HG02938 (cell line): ENCODE data around the gene PLXNA4.

Experiments used
- ATAC-seq: cut with Tn5 transposase; IDR thresholded peaks from one replicate; pipeline ENCODE4 v1.9.1; 2021; ENCODE audit warnings: mild to moderate bottlenecking, moderate library complexity; ENCODE audit not compliant: unreplicated experiment

Gene PLXNA4

DNA sequence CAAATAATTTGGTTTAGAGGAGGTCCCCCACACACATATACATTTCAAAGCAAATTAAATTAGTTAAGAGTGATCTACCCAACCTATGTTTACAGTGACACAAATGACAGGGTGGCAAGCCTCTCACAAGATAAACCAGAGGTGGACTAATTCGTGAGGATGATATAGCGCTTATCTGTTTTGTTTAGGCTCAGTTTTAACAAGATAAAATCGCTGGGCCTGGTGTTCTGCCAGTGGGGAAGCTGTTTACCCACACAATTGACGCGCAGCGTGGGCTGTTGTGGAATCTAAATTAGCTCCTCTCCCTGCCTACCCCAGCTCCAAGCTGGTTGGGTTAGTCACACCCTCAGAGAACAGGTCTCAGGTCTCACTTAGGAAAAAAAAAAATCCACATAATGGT is 16.7 kb upstream of the PLXNA4 start:
- no peak for ATAC-seq

DNA sequence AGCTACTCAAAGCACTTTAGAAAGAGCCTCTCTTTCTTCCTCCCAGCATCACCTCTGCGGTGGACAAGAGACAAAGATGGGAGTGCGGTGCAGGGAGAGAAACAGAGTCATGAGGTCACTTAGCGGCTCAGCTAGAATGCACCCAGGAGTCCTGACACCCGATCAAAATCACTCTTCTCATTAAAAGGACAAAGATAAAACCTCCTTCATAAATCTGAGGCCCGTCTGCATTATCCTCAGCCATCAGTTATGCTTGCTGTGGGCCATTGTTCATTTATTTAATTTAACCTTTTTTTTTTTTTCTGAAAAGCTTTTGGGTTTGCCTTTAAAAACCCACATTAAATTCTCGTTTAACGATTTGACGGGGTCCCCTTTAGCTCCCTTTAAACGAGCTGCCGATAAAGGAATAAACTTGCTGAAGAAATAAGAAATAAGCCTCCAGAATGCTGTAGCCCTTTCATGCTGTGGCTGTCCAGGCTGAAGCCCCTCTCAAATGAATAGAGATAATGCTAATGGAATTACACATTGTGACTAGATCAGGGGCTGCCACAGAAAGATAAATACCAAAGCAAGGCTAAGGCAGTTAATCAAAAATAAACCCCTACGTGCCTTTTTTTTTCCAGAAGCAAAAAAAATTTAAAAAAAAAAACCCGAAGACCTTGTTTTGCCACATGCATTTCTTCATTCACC is 16.1 kb upstream of the PLXNA4 start:
- ATAC-seq: no peak

DNA sequence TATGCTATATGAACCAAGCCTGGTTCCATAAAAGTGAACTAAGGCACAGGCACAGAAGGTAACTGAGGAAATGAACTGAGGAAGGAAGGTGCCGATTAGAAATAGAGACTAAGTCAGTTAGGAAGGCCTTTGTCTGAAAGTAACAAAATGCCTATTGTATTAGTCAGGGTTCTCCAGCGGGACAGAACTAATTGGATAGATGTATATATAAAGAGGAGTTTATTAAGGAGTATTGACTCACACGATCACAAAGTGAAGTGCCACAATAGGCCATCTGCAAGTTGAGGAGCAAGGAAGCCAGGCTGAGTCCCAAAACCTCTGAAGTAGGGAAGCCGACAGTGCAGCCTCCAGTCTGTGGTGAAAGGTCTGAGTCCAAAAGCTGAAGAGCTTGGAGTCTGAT is 13.9 kb upstream of the PLXNA4 start:
- ATAC-seq: no peak

DNA sequence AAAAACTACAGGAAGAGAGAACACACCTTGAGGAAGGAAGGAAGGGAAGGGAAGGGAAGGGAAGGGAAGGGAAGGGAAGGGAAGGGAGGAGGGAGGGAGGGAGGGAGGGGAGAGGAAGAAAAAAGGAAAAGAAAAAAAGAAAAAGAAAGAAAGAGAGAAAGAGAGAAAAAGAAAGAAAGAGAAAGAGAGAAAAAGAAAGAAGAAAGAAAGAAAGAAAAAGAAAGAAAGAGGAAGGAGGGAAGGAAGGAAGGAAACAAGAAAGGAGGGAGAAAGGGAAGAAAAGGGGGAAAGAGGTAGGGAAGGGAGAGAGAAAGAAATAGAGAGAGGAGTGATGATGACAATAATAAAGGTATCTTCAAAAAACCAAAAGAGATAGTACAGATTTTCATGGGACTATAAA is 12.3 kb upstream of the PLXNA4 start:
- ATAC-seq: no peak

DNA sequence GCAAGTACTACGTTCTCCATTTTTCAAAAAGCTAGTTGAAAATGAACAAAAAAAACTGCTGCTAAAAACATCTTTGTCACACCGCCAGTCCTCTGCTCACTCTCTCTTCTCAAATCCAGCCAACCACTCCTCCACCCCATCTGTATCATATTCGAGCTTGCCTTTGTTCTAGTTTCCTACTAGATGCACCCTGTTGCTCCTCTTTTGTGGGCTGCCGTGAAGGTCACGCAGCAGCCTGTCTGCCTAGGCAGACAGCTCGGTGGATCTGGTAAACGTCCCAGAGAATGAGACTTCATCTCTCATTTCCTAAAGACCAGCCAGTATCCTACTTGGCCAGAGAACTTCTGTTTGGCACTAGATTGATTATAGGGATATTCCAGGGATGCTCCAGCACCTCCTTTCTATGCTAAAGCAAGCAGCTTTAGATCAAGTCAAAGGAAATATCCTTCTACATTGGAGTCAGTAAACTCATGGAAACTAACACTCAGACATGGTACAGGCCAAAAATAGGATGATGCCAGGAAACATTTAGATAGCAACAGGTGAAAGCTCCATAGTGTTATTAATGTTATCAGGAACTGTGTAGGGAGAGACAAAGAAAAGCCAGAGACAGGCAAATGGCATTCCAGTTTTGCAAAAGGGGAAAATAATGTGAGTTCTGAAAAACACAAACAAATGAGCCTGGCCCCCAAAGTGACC is 8.7 kb upstream of the PLXNA4 start:
- ATAC-seq: no peak

DNA sequence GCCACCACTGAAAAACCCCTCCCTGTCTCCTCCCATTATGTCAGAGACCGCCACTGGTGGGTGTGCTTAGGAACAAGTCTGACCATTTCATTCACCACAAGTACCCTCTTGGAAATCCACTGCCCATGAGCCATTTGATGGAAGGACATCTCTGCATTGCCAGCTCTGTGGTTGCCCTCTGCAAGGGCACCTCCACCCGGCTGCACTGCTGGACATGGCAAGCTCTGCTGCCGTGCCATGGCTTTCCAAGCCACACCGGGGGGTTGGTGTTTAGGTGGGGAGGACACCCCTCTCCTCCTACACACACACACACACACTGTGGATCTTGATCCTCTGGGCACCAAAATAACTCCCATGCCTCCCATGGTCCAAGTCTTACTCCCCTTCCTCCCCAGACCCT is 5.2 kb upstream of the PLXNA4 start:
- no peak for ATAC-seq

DNA sequence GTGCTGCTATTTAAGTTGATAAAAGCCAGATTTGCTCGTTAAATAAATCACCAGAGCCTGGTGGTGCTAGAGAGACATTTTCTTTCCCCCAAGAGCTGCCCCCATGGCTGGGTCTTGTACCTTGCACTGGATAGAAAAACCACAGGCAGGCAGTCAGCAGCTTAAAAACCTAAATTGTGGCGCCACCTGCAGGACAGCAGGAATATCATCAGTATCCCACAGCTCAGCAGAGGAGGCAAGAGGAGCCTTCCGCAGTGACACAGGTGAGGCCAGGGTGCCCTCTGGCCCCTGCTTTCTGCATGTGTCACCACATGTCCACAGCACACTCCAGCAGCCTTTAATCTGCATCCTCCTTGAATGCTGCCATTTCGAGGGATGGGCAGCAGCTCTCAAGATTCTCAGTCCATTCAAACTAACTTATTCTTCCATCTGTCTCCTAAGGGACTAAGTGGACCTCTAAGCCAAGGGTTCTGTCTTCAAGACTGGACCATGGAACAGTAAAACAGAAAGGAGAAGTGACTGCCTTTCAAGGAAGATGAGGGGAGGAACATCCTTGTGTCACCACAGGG is 4.5 kb upstream of the PLXNA4 start:
- peak; percentile 51 for ATAC-seq

DNA sequence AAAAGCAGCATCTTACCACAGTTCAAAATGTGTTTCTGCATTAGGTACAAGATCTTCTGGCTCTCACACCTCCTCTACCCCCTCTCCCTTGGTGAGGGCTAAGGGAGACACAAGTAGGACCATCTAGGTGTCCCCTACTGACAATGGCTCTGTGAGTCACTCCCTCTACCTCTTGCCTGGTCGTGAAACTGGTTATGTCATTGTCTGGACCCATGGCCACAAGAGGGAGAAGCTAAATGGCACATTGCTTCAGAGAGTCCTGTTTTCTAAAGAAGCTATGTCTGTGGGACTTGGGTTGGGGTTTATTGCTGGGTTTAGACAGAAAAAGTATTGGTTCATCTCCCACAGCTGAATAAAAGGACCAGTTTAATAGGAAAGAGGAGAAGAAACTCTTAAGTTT is 4.0 kb upstream of the PLXNA4 start:
- no peak for ATAC-seq

DNA sequence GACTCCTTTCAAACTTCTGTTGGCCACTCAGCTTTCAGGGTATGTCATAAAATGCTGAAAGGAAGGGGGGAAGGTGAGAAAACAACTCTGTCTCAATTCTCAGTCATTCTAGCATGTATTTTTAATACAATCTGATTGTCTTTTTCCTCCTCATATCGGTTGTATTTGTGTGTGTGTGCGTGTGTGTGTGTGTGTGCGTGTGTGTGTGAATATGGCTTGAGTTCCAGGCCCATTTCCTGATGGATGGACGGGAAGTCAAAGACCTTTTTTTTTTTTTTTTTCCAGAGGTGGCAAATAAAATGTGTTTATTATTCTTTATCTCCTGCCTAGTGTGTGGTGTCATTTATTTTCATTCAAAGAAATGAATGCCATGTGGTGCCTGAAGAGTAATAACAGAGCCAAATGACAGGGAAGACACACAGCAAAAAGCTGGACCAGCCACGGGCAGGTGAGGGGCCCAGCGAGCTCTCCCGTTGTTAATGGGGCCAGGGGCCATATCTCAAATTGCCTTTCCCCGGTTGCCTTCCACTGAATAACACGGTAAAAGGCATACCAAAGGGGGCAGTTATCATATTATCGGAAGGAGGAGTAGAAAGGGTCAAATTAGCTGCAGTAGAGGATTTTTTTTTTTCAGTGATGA is 3.1 kb upstream of the PLXNA4 start:
- no peak for ATAC-seq

DNA sequence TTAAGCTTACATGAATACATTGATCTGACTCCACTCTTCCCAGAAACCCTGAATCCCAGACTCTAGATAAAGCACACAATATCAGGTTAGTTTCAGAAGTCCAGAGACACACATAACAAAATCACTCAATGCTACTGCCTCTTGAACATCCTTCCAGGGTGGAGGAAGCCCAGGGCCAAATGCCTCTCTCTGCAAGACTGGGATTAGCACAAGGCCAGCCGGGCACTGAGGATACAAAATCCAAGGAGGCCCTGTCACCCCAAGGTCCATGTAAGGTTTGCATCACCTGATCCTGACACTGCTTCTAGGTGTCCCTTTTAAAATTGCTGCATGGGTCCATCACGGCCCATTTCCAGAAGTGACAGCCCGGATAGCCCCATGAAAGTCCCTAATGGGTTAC is 2.6 kb upstream of the PLXNA4 start:
- ATAC-seq: no peak

DNA sequence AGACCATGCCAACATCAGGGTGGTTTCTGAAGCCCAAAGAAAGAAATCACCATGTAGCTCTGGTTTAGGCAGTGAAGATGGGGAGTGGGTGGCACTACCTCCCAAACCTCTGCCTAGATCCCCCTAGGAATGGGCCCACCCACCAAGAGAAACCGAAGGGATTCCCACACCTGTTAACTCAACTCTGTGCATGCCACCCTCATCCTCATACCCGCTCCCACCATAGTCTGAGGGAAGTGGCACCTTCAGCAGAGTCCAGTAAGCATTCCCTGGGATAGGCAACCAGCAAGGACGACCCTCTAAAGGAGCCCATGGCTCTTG is 1.7 kb upstream of the PLXNA4 start:
- ATAC-seq: no peak

DNA sequence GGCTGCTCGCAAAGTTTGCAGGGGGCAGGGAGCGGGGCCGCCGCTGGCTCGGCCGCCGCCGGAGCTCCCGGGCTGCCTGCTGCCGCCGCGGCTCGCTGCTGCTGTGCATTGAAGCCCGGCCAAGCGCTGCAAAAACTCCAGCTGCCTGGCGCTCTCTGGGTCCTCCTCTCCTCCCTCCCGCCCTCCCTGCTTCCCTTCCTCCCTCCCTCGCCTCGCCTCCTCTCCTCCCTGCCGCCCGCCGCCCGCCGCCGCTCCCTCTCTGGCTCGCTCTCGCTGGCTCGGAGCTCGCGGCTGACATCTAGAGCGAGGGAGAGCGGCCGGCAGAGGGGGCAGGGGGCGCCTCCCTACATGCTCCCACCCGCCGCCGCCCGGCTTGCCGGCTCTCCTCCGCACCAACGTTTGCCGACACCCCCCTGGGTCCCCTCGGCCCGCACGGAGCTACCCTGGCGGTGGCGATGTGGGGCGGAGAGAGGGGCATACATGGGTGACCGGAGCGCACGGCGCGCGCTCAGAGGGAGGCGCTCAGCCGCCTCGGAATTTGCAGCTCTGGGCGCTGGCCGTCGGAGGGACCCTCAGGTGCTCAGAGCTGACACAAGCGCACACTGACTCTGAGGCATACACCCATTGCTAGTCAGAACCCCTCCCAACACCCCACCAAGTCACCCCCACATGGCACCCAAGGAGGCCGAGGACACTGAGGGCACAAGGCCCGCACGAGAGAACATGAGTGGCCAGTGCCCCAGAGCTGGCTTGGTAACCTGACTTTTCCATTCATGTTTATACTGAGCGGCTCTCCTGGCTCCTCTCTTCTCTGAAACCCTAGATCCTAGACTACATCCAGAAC is 1.2 kb upstream of the PLXNA4 start:
- no peak for ATAC-seq

DNA sequence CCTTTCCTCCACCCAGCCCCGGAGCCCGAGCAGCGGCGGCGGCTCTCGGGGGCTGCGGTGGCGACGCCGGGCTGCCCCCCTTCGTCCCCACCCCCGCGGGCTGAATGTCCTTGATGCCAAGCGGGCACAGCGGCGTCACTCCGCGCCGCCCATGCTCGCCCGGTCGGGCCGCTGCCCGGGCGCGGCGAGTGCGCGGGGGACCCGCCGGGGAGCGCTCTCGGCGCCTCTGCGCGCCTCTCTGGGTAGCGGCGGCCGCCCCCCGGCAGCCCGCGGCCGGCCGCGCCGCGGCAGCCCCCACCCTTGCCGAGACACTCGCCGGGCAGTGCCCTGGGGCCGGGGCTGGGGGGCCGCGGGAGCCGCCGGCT is 433 bp upstream of the PLXNA4 start:
- no peak for ATAC-seq

DNA sequence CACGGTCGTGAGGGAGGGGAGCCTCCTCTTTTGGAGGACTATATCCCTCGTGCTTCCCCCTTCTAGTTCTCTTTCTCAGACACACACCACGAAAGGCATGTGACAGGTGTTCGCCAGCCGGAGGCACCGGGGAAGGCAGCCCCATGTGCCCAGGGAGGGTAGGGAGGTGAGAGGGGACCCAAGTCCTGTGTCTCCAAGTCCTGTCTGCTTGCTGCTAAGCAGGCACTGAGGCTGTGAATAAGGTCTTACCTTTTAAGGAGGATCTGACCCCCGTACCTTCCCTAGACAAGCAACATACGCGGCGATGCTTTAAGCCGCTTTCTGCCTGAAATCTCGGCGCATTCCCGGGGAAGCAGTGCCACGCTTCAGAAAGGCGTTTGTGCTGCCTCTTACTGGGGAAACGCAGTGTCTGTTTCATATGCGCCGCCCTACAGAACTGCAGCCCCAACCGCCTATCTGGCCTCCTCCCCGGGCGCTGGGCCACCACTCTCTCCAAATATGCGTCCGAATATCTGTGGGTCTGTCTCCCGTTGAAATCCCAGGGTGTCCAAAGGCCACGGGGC is 770 bp downstream of the PLXNA4 start:
- no peak for ATAC-seq

DNA sequence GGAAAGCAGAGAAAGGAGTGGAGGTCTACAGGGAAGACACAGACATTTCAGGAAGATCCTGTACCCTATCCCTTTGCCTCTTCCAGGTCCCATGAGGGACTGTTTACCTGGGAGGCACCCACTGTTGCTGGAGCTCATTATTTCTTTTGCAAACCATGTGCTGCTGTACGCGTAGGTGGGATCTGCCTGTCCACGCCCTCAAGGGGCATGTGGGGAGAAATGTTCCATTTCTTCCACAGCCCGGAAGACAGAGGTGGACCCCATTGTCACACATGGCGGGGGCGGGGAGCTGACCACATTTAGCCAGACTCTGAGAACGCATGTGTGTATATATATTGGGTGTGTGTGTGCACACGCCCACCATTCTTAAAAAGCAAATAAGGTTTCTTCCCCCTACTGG is 2.0 kb downstream of the PLXNA4 start:
- ATAC-seq: no peak

DNA sequence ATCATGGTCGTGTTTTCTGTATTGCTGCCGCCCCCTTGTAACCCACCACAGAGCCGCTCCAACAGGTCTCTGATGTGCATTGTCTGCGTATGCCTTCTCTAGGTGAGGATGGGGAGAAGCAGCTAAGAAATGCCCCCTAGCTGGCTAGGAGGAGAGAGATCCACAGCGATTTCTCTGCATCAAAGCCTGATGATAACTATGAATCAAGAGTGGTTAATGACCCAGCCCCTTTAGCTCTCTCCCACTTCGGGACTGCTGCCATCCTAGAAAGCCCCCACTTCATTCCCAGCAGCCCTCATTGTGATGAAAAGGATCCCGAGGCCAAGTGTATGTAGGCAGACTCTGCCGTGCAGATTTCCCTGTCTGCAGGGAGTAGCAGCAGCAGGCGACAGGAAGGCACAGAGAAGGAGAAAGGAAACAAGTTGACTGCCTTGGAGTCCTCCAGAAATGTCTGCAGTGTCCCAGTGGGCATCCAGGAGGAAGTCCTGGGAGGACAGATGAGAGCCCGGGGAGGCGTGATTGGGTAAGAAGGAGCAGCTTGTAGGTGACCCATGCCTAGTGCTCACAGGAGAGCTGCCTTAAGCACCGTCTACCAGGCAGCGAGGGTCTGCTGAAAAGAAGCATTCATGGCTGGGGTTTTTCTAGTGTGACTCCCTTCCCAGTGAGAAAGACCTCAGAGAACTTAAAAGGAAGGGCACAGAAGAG is 2.9 kb downstream of the PLXNA4 start:
- ATAC-seq: no peak

DNA sequence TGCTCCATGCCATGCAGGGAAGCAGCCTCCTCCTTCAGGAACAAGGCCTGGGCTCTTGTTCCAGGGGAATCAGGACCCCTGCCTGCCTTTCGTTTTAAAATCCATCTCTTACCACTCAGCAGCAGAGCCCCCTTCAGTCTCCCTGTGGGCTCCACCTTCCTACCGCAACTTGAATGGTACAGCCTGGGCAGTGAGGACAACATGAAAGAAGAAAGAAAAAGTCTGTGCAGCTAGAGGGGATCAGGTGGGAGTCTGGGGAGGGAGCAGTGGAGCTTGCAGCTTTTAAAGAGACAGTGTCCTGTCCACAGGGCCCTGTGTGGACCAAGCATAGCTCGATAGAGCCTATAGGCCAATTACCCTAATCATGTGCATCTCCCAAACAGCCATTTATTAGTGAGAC is 3.7 kb downstream of the PLXNA4 start:
- ATAC-seq: no peak

DNA sequence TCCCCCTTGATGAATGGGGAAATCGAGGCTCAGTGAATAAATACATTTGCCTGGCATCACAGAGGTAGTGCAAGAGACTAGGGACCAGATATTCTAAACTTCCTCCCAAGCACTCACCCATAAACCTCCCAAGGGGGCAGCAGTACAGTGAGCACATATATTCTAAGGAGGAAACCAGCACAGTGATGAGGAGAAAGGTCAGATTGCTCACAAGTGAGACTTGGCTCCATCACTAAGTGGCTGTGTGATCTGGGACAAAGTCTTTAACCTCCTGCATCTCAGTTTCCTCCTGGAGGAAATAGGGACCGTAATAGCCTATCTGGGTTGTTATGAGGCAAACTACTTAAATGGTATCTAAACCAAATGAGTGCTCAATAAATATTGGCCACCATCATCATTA is 4.3 kb downstream of the PLXNA4 start:
- no peak for ATAC-seq

DNA sequence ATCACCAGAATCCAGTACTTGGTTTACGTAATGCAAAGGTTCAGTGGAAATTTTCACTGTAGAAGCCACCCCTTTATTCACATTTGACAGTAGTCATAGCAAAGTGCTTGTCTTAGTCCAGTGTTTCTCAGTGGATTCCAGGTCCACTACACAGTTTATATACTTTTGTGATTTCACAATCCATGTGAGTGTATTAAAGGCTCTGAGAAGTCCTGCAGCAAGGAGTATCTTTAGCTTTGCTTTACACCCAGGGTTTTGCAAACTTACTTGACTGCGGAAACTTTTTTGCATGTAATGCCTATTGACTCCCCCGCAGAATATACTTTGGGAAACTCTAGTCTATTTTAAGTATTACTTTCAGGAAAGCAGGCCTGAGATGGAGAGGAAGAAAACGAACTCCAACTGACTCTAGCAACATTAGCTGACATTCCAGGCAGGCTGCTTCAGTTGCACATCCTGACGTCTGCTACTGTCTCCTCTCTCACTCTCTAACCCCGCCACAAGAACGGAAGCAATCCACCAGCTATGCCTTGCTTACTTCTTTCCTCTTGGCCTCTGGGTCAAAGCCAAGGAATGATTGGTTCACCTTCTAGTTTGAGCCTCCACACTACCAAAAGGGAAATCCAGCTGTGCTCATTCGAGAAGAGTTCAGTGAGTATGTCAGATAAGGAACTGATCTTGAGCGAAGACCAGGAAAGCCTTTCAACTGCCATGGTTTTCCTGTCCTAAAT is 6.2 kb downstream of the PLXNA4 start:
- no peak for ATAC-seq

DNA sequence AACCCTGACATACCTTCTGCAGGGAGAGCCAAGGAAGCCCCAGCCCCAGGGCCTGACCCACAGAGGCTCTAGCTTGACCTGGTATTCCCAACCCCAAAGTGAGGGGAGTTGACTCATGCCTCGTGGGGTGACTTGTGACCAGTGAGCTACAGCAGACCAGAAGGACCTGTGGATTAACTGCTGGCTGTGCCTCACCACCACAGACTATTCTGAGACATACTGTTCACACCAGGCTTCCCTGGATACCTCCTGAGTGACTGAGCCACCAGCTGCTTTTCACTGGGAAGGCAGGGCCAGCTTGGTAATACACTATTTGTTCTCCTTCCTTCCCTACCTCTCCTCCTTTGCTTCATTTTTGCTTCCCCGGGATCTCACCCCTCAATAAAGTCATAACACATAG is 7.3 kb downstream of the PLXNA4 start:
- ATAC-seq: no peak
